ENCODE data around the gene ADAP1.

ADAP1 gene

GRCh38 chr7:882336-883035, 72.0 kb downstream of the ADAP1 start:
- no peak overlapping the region for H3K4me3 ChIP-seq (ENCODE audit: low read depth, low read length)
- no peaks in the 10 kb centered on the region for H3K27me3 ChIP-seq (ENCODE audit: control insufficient read depth, insufficient read depth, low read length)
- H3K4me1 ChIP-seq: no peaks in the 10 kb centered on the region
- H3K36me3 ChIP-seq (ENCODE audit: control insufficient read depth, insufficient read depth, low read length): no peaks in the 10 kb centered on the region
- H3K79me2 ChIP-seq: peaks cover 89% of the 10 kb centered on the region
- H3K9me3 ChIP-seq (ENCODE audit: control insufficient read depth, low read length): no peaks in the 10 kb centered on the region
- H3K9ac ChIP-seq: no peak overlapping the region
- TF ChIP-seq, protein P1, sequence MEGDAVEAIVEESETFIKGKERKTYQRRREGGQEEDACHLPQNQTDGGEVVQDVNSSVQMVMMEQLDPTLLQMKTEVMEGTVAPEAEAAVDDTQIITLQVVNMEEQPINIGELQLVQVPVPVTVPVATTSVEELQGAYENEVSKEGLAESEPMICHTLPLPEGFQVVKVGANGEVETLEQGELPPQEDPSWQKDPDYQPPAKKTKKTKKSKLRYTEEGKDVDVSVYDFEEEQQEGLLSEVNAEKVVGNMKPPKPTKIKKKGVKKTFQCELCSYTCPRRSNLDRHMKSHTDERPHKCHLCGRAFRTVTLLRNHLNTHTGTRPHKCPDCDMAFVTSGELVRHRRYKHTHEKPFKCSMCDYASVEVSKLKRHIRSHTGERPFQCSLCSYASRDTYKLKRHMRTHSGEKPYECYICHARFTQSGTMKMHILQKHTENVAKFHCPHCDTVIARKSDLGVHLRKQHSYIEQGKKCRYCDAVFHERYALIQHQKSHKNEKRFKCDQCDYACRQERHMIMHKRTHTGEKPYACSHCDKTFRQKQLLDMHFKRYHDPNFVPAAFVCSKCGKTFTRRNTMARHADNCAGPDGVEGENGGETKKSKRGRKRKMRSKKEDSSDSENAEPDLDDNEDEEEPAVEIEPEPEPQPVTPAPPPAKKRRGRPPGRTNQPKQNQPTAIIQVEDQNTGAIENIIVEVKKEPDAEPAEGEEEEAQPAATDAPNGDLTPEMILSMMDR (IDR thresholded peaks at IDR 0.05): no peak
- H2AFZ ChIP-seq: no peak overlapping the region
- no peak overlapping the region for H3K4me2 ChIP-seq (ENCODE audit: low read length)
- no peak overlapping the region for H3K27ac ChIP-seq

DNA sequence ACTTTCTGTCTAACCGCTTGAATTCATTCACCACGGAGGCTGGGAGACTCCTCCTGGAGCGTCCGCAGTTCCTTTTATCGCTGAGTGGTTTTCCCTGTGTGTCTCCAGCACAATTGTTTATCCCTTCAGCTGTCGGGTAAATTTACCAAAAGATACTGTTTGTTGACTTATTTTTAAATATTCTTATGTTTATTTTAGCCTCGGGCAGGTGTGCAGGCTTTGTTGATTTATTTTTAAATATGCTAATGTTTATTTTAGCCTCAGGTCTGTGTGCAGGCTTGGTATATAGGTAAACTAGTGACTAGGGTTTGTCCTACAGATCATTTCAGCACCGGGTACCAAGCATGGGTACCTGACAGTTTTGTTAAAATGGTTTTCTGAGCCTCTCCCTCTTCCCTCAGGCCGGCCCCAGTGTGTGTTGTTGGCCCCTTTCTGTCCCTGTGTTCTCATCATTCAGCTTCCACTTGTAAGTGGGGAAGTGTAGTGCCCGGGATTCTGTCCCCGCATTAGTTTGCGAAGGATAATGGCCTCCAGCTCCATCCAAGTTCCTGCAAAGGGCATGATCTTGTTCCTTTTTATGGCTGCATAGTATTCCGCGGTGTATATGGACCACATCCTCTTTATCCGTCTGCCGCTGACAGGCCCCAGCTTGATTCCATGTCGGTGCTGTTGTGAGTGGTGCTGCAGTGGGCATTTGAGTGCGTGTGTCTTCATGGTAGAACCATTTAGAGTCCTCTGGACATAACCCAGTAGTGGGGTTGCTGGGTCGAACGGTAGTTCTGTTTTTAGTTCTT, 72.8 kb downstream of the ADAP1 start:
- no peak overlapping the region for H3K9ac ChIP-seq
- TF ChIP-seq, protein P1 (IDR thresholded peaks at IDR 0.05): no peak
- no peak overlapping the region for H2AFZ ChIP-seq
- H3K9me3 ChIP-seq (ENCODE audit: control insufficient read depth, low read length): no peaks in the 10 kb centered on the region
- H3K4me2 ChIP-seq (ENCODE audit: low read length): no peak overlapping the region
- peaks cover 82% of the 10 kb centered on the region for H3K79me2 ChIP-seq
- no peaks in the 10 kb centered on the region for H3K36me3 ChIP-seq (ENCODE audit: control insufficient read depth, insufficient read depth, low read length)
- no peak overlapping the region for H3K27ac ChIP-seq
- H3K4me1 ChIP-seq: no peaks in the 10 kb centered on the region
- no peak overlapping the region for H3K4me3 ChIP-seq (ENCODE audit: low read depth, low read length)
- no peaks in the 10 kb centered on the region for H3K27me3 ChIP-seq (ENCODE audit: control insufficient read depth, insufficient read depth, low read length)

DNA sequence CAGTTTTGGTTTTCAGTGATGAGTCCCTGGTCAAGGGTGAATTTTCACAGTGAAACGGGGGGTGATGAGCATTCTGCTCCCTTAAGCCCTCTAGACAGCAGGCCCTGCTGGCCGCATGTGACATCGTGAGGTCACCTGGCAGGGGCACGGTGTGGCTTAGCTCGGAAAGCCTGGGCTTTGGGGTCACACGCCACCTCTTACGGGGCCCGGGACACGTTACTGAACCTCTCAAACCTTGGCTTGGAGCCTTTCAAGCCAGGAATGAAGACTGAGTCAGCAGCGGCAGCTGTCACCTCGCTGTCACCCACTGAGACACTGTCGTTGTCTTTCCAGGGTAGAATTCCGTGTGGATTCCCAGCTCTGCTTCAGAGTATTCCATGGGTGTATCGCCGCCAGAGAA, 74.0 kb downstream of the ADAP1 start:
- TF ChIP-seq, protein P1 (IDR thresholded peaks at IDR 0.05): no peak
- no peak overlapping the region for H3K4me3 ChIP-seq (ENCODE audit: low read depth, low read length)
- H3K27me3 ChIP-seq (ENCODE audit: control insufficient read depth, insufficient read depth, low read length): no peaks in the 10 kb centered on the region
- H3K4me1 ChIP-seq: no peaks in the 10 kb centered on the region
- H3K27ac ChIP-seq: no peak overlapping the region
- no peaks in the 10 kb centered on the region for H3K9me3 ChIP-seq (ENCODE audit: control insufficient read depth, low read length)
- no peak overlapping the region for H3K9ac ChIP-seq
- H3K79me2 ChIP-seq: peaks cover 70% of the 10 kb centered on the region
- H3K4me2 ChIP-seq (ENCODE audit: low read length): no peak overlapping the region
- no peaks in the 10 kb centered on the region for H3K36me3 ChIP-seq (ENCODE audit: control insufficient read depth, insufficient read depth, low read length)
- no peak overlapping the region for H2AFZ ChIP-seq

DNA sequence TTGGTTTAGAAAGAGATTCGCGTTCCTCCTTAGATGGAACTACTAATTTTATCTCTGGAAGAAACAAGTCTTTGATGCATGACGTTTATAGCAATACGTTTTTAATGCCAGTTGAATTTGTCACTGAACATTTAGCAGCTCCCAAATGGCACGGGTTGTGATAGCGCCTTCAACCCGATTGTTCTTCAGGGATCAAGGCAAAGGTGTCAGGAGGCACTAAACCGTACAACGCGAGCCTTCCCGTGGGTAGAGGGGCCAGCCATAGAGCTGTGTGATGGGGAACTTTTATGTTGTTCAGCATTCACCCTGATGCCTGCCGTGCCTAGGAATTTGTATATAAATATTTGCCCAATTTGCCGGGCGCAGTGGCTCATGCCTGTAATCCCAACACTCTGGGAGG, 74.8 kb downstream of the ADAP1 start:
- no peak overlapping the region for H2AFZ ChIP-seq
- H3K9ac ChIP-seq: no peak overlapping the region
- no peaks in the 10 kb centered on the region for H3K4me1 ChIP-seq
- H3K4me3 ChIP-seq (ENCODE audit: low read depth, low read length): no peak overlapping the region
- H3K27me3 ChIP-seq (ENCODE audit: control insufficient read depth, insufficient read depth, low read length): no peaks in the 10 kb centered on the region
- H3K4me2 ChIP-seq (ENCODE audit: low read length): no peak overlapping the region
- peaks cover 63% of the 10 kb centered on the region for H3K79me2 ChIP-seq
- TF ChIP-seq, protein P1 (IDR thresholded peaks at IDR 0.05): no peak
- no peaks in the 10 kb centered on the region for H3K9me3 ChIP-seq (ENCODE audit: control insufficient read depth, low read length)
- H3K36me3 ChIP-seq (ENCODE audit: control insufficient read depth, insufficient read depth, low read length): no peaks in the 10 kb centered on the region
- H3K27ac ChIP-seq: no peak overlapping the region

All from parathyroid adenoma (tissue), 2 donors.